ENCODE results near the gene TSEN34.
"Not testable (repeated sequence)": the region's sequence is repeated elsewhere in the genome, so short reads cannot be mapped to it uniquely, and the experiment has no call there.

The TSEN34 gene

GRCh38 chr19:54218960-54219661, 28.0 kb downstream of the TSEN34 start:
- no peak overlapping the region for H3K4me3 ChIP-seq (ENCODE audit: low read length)
- TF ChIP-seq CTCF (IDR thresholded peaks at IDR 0.05; ENCODE audit: insufficient read depth, low read depth, low read length, missing control alignments), result no peak
- DNase-seq (ENCODE audit: low read depth), result no peak

- DNase-seq (ENCODE audit: low read depth); H3K4me3 ChIP-seq (ENCODE audit: low read length): not testable (repeated sequence)
Measured at GRCh38 chr19:54219702-54220101, 28.6 kb downstream of the TSEN34 start.

- H3K4me3 ChIP-seq (ENCODE audit: low read length); DNase-seq (ENCODE audit: low read depth): not testable (repeated sequence)
Measured at GRCh38 chr19:54221947-54222346, 30.8 kb downstream of the TSEN34 start.

GRCh38 chr19:54222474-54223276, 31.6 kb downstream of the TSEN34 start, which contains the start of gene LILRB3:
TSS of gene LILRB3 (minus strand) at chr19:54223007. CDS start at chr19:54222976, 31 bp downstream.
- DNase-seq (ENCODE audit: low read depth), result not testable (repeated sequence)

DNA sequence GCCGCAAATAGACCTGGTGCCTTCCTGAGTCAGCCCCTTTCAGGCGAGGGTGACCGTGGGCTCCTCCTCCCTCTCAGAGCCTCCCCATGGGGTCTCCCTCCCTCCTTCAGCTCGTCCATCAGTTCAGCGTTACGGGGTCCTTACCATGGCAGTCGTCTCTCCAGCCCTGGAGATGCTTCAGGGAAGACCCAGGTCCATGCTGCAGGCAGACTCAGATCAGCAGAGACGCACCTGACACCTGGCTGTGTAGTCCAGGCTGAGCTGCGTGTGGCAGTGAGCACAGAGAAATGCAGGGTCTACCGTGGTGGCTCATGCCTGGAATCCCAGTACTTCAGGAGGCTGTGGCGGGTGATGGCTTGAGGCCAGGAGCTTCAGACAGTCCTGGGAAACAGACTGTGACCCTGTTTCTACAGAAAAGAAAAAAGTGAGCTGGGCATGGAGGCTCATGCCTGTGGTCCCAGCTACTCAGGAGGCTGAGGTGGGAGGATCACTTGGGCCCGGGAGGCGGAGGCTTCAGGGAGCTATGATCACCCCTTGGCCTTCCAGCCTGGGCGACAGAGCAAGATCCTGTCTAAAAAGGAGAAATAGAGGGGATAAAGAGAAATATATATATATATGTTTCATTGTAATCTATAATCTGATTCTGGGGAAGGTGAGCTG, 32.3 kb downstream of the TSEN34 start:
- not testable (repeated sequence) for DNase-seq (ENCODE audit: low read depth); H3K4me3 ChIP-seq (ENCODE audit: low read length)

More at GRCh38 chr19:54222474-54223276, 31.6 kb downstream of the TSEN34 start, which contains the start of gene LILRB3:
- not testable (repeated sequence) for H3K4me3 ChIP-seq (ENCODE audit: low read length)

- not testable (repeated sequence) for H3K4me3 ChIP-seq (ENCODE audit: low read length); DNase-seq (ENCODE audit: low read depth)
Measured at GRCh38 chr19:54223937-54224281, 32.8 kb downstream of the TSEN34 start.

- not testable (repeated sequence) for DNase-seq (ENCODE audit: low read depth); H3K4me3 ChIP-seq (ENCODE audit: low read length)
Measured at GRCh38 chr19:54224619-54225018, 33.5 kb downstream of the TSEN34 start.

GRCh38 chr19:54229146-54229545, 38.0 kb downstream of the TSEN34 start:
- no peak overlapping the region for H3K4me3 ChIP-seq (ENCODE audit: low read length)
- DNase-seq (ENCODE audit: low read depth), result no peak
- TF ChIP-seq CTCF (IDR thresholded peaks at IDR 0.05; ENCODE audit: insufficient read depth, low read depth, low read length, missing control alignments), result no peak

DNA sequence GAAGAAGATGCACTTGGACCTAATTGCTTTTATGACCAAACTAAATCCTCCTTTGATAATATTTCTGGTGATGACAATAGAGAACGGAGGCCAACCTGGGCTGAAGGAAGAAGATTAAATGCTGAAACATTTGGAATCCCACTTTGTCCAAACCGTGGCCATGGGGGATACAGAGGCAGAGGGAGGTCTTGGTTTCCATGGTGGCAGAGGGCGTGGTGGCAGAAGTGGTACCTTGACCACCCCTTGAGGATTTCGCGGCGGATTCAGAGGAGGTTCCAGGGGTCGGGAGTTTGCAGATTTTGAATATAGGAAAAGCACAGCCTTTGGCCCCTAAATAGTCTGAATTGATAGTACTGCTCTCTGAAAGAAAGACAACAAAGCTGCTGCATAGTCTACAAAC, 38.9 kb downstream of the TSEN34 start:
- no peak overlapping the region for H3K4me3 ChIP-seq (ENCODE audit: low read length)
- no peak for DNase-seq (ENCODE audit: low read depth)
- no peak for TF ChIP-seq CTCF (IDR thresholded peaks at IDR 0.05; ENCODE audit: insufficient read depth, low read depth, low read length, missing control alignments)

Measured in epithelial cell of esophagus (primary cell).